Pulmonary artery endothelial cell (primary cell): ENCODE measurements around the gene ASB16. TPM values are rescaled to one million over a fixed set of nuclear protein-coding genes. Genes with fewer than 3 reads are reported as not detected.

Experiments used
- DNase-seq: peaks from one replicate; pipeline ENCODE4 v3.0.0-alpha.2; 2011; ENCODE audit warnings: low read depth, low spot score
- total RNA-seq: library from RNA; depleted of rRNA; stranded (reverse); fragments of >200 nt; gene quantifications from 2 replicates; pipeline ENCODE4 v1.2.3, GENCODE V29; 2014

Gene ASB16
- total RNA-seq, 1 donor from 2014 or later, result not detected

DNA sequence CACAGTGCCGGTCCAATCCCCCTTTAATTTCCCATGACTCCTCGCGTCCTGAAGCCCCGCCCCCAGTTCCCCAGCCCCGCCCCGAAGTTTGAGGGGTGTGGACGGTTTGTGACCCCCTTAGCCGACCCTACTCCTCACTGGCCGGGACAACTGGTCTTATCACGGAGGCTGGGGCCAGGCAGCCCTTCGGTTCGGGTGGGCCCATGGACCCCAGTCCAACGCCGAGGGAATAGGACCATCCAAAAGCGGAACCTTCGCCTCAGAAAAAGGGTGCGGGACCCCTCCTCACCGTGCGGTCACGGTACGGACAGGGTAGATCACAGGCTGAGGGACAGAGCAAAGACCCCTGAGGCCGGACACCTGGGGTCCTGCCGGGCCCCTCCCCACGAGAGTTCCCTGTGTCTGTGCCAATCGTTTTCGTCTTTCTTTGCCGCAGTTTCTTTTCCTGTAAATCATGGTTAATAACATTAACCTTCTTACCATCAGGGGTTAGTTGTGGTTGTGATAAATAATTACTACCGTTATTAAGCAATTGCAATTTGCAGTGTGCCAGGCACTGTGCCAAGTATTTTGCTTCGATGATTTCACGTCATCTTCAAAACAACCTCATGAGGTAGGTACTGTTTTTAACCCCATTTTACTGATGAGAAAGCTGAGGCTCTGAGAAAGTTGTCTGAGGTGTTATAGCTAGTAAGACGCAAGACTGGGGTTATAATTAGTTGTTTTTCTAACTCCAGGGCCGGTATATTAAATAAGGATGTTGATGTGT is 16.8 kb downstream of the ASB16 start:
- DNase-seq, result no peak

DNA sequence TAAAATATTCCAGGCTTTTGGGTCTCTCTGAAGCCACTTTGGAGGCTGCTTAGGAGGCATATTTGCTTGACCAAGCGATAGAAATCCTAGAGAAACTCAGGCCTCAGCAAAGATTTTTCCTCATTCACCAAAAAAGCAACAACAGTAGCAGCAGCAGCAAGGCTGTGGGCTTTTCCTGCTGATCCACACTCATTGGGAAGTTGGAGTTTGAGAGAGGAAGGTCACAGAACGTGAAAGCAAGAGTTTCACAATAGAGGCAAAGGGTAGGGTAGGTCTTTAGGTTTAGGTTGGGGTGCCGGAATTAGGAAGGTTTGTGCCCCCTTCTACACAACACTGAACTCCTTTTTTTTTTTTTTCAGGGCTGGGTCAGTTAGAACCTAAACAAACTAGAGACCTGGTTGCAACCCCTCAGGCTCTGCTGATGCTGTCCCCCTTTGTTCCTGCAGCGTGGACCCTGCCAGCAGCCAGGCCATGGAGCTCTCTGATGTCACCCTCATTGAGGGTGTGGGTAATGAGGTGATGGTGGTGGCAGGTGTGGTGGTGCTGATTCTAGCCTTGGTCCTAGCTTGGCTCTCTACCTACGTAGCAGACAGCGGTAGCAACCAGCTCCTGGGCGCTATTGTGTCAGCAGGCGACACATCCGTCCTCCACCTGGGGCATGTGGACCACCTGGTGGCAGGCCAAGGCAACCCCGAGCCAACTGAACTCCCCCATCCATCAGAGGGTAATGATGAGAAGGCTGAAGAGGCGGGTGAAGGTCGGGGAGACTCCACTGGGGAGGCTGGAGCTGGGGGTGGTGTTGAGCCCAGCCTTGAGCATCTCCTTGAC is 18.3 kb downstream of the ASB16 start:
- DNase-seq, result no peak

DNA sequence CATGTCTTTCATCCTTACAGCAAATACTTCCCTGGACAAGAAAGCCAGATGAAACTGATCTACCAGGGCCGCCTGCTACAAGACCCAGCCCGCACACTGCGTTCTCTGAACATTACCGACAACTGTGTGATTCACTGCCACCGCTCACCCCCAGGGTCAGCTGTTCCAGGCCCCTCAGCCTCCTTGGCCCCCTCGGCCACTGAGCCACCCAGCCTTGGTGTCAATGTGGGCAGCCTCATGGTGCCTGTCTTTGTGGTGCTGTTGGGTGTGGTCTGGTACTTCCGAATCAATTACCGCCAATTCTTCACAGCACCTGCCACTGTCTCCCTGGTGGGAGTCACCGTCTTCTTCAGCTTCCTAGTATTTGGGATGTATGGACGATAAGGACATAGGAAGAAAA is 20.0 kb downstream of the ASB16 start:
- no peak for DNase-seq

DNA sequence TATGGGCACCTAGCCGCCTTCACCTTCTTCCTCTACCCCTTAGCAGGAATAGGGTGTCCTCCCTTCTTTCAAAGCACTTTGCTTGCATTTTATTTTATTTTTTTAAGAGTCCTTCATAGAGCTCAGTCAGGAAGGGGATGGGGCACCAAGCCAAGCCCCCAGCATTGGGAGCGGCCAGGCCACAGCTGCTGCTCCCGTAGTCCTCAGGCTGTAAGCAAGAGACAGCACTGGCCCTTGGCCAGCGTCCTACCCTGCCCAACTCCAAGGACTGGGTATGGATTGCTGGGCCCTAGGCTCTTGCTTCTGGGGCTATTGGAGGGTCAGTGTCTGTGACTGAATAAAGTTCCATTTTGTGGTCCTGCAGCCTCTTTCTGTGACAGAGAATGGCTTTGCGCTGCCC is 20.9 kb downstream of the ASB16 start:
- no peak for DNase-seq

DNA sequence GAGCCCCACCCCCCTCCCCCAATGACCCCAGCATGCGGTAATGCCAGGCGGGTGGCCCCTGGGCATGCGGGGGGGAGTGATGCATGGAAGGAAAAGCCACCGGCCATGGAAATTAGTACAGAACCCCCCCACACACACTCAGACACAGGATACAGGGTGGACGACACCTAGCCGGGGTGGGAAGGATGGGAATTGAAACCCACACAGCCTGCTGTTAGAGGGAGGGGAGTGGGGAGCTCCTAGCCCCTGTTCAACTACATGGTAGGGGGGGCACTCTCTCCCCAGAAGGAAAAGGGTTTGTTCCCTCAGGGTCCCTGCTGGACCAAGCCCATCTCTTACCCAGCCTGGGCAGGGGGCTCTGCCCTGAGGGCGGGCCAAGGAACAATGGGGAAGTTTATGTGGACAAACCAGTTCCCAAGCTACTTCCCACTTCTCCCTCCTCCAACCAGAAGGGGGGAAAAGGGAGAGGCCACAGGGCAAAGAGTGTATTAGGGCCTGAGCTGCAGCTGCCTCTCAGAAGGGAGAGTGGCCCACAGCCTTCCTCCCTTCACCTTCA is 21.5 kb downstream of the ASB16 start:
- DNase-seq, result no peak

DNA sequence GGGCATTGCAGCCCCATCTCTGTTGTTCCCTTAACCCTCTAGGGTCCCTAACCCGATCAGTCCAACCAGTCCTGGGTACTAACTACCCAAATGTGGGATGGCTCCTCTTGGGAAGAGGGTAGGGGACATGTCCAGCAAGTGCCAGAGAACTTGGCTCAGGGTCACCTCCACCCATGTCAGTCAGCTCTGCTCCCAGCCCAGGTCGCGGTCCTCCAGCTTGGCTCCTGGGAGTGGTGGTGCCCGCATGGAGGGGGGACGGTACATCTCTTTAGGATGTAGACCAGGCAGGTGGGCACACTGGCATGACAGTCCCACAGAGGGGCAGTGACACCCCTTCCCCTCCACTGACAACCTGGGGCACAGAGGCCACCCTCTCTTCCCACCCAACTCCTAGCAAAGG is 22.2 kb downstream of the ASB16 start:
- no peak for DNase-seq

DNA sequence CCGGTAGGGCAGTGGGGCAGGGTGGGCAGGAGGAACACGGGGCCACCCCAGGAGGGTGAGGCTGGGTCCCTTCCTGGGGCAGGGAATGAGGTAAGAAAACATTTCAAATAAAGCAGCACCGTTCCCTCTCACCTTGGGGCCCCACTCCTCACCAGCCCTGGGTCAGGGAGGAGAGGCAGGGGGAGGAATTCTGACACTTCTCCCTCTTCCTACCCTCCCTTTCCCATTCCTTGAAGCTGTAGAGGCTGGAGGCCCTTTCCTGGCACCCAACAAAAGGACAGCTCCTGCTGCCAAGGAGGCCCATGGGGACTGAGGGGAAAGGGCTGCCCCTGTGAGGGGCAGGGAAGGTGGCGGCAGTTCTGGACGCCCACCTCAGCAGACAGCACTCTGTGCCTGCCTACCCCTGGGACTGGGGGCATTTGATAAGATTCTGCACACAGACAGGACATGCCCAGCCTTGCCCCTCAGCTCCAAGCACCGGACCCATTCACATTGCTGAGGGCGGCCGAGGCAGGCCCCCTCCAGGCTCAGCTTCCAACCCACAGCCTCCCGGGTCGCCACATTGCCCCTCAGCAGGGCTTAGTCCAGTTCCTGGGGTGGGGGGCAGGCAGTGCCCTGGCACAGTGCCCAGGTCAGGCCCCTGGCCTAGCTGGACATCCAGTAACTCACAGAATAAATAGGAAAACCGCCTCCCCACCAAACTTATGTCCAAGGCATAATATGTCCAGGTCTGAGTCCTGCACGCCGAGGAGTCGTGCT is 23.0 kb downstream of the ASB16 start:
- DNase-seq, result no peak

DNA sequence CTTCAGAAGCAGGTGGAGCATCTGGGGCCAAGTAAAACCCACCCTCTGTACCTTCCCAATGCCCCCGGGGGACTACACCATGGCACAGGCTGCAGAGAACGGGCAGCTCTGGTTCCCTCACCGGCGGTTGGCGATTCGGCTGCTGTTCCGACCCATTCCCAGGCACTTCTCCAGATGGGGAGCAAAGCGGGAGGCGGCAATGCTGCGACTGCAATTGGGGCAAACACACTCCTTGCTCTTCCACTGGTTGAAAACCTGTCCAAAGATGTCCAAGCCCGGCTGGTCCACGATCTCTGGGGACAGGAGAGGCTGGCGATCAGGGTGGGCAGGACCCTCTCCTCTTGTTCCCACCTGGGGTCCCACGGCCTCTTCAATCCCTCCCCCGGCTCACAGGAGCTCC is 26.6 kb downstream of the ASB16 start:
- no peak for DNase-seq

DNA sequence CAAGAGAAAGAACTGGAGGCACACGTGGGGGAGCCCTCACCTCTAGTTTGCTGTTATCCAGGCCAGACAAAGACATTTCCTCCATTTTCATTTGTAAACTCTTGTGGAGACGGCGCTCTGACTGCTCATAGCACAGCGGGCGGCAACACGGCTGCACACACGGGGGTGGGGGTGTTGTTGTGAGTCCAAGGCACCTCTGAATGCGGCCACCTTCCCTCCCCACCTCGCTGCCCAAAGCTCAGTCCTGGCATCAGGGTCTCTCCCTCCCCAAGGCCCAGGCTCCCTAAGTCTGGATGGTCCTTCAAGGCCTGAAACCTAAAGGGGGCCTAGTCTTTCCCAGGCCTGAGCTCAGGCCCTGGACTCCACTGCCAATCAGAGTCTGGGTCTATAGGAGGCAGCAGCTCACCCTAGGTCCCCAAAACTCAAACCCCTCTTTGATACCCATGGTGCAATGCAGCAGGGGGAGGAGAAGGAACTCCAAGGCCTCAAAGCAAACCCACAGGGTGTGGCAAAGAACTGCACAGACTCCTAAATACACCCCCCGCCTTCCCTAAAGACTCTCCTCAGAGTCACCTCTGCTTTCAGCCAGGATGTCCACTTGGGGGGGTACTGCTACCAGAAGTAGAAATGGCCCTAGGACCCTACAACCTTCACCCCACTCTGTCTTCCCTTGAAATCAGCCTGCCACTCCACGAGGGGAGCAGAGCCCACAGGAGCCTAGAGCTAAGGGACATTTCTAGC is 27.6 kb downstream of the ASB16 start:
- DNase-seq, result no peak

DNA sequence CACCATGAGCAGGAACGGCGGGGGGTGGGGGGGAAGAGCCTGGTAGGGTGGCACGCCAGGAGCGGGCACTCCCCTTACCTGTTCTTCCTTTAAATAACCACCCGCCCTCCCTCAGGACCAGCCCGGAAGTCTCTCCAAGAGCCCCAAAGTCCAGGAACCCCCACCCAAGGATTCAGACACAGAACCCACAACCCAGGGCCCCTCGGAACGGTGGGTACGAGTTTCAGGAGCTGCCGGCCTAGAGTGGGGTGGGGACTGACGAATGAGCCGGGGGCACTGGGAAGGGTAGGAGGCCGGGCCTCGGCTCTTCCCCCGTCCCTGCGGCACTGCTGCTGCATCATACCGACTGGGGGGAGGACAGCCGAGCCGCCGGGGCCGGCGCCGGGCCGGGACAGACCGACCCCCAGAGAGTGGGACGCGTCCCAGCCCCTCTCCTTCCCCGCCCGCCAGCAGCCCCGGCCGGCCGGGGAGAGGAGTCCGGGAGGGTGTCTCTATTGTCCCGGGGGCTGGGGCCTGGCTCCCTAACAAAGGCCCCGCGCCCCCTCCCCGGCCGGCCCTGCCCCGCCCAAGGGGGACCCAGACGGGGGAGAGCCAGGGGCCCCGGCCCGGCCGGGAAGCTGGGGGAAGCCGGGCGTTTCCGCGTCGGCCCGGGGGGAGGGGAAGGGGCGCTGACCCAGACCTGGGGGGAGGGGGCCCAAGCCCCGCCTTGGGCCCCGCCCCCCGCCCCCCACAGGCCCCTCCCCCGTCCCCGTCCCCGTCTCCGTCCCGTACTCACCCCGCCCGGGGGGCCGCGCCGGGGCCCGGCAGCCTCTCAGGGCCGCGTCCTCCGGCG is 28.4 kb downstream of the ASB16 start:
- no peak for DNase-seq

DNA sequence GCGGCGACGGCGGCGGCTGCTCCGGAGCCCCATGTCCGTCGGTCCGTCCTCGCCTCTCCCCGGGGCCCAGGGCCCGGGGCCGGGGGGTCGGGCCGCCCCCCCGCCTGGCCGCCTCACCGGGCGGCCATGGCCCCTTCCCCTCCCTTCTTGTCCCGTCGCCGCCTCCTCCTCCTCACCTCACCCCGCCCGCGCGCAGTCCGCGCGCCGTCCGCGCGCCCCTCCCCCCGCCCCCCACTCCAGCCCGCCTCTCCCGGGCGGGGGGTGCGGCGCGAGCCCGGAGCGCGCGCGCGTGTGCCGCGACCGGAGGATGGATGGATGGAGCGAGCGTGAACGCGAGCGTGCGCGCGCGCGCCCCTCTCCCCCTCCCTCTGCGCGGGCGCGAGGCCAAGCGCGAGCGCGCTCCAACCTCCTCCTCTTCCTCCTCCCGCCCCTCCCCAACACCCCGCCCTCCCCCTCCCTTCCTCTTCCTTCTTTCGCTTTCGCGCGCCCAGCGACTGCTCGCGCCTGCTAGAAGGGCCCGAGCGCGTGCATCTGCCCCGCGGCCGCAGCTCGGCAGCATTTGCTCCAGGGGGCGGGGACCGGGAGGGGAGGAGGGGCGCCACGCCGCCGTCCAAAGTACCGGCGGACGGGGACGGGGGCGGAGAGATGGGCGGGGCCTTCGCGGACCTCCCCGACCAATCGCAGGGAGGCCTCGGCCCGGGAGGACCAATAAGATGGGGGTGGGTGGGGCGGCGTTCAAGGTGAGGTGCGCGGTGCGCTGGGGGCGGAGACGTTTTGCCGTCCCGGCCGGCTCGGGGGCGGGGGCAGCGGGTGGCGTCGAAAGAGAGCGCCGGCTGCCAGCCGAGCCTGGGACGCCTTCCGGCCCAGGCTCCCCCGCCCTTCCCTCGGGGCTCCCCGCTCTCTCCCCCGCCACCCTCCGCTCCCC is 29.3 kb downstream of the ASB16 start, which contains the start of gene ATXN7L3:
TSS of gene ATXN7L3 (minus strand) at position 332 of the 925 bp plus-strand sequence. CDS start 1,814 bp downstream, outside the sequence.
- peak; percentile 93 for DNase-seq

DNA sequence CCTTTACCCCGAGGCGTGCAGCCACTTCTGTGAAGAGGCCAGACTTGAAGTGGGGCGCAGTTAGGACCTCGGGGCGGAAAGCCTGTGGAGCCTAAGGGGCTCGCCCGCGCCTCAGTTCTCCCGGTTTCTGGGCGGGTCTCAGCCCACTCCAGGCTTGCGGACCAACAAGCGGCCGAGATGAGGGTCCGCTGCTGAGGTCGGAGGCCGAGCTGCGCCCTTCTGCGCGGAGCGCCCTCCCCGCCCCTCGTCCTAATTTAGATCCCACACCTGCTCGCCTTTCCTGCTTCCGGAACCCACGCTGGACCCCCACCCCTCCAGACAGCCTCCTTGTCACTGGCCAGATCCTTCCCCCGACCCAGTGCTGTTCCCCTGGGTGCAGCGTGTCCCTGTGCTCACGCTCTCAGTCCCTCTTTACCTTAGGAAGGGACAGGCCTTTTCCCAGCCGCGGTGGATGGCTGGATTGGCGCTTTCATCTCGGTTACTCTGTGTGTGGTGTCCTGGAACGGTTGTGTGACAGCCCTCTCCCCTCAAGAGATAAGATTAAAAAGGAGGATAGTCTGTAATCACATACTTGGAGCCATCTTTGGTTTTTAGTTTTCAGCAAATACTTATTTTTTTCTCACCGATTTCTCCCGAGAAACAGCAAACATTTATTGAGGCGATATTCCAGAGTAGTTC is 30.1 kb downstream of the ASB16 start:
- DNase-seq, result no peak

DNA sequence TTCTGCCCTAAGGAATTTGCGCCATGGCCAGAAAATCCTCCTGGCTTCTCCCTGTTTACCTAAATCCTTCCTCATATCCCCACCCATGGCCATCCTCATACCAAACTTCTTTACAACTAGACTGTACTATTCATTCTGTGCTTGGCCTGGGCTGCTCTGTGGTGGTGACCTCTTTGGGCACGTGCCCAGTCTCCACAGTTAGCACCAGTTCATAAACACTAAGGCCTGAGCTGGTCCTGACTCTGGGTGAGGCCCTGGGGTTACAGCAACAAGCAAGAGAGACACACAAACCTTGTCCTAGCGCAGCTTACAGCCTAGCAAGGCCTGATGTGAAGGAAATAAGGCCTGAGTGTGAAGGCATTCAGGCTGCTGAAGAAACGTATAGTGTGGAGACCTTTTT is 32.3 kb downstream of the ASB16 start:
- DNase-seq, result no peak

DNA sequence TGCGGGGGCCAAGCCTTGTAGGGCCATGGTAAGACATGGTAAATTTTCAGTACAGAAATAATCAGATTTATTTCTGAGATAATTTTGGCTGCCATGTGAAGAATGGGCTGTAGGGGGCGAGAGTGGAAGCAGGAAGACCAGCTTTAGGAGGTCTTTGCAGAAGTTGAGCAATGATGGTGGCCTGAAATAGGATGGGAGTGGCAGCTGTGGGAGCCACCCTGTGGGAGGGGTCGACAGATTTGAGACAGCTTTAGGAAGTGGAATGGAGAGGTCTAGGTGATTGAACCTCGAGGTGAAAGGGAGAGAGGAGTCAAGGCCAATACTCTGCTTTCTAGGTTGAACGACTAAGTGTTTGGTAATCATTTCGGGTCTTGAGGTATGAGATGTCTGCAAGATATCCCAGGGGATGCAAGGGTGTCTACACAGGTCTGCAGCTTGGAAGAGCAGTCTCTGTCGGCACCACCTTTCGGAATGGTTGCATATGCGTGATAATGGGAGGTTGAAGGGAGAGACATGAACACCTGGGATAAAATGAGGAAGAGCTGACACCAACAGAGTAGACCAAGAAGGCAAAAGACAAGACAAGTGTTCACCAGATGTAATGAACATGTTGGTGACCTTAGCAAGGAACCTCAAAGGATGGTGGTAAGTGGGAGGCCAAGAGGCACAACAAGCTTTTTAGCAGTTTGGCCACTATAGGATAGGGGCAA is 33.4 kb downstream of the ASB16 start:
- DNase-seq, result no peak

DNA sequence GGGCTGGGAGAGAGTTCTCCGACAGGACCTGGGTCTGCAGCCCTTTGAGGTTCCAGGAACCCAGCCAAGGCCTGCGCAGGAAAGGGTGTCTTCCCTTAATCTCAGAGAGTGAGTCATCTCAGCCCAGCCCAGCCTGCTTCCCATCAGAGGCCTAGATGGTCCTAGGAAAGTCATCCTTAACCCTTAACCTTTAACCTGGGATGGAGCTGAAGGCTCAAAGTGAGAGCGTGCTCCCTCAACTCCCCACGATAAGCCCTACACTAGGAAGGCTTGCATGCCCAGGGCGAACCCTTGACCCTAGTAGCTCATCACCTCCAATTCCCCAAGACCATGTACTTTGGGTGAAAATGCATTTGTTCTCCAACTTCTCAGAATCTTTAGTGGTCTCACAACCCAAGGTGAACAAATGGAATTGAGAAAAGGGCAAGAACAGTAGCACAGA is 34.0 kb downstream of the ASB16 start:
- DNase-seq, result no peak

DNA sequence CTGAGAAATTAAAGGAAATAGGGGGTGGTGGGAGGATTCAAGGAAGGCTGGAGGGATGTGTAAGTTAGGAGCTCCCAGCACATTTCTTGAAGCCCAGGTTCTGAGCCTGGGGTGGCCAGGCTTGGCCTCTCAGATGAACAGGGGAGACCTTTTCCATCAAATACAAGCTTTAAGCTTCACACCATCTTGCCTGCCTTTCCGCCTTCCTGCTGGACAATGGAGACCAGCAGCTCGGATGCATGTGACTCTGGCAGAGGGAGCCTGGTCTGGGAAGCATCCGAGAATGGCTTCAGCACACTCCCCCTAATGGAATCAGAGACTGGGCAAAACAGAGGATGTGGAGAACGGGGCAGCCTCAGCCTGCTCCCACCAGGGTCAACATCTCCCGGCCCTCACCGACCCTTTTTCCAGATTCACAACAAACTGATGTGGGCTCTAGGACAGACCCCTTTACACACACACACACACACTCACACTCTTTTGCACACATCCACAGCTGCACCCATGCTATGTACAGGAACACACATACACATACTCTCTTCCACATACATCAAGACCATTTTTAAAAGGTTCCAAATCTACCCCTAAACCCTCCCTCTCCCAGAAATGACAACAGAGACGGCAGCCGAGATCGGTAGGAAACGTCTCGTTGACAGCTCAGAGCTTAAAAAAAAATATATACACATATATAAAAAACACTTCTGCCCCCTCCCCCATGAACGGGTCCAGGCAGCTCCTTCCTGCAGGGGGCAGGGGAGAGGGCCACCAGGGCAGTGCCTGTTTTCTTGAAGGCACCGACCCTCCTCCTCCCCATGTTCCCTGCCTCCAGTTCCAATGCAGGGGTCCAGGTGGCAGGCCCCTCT is 35.7 kb downstream of the ASB16 start:
- DNase-seq, result no peak

DNA sequence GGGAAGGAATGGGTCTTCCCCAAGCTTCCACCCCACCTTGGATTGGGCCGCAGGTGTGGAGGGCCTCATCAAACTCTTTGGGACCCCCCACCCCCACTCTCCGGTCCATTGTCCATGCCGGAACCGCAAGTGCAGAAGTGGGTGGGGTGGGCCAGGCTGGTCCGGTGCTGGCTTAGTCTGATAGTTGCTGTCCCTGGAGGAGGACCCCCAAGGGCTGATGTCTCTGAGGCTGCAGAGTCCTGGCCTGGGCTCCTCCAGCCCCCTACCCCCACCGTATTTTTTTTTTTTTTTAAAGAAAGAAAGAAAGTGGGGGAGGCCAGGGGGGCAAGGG is 36.3 kb downstream of the ASB16 start:
- no peak for DNase-seq
